H1 (cell line): ENCODE measurements around the gene SUPT7L. TPM values are rescaled to one million over a fixed set of nuclear protein-coding genes. Genes with fewer than 3 reads are reported as not detected.

ENCODE experiments used
- CTCF ChIA-PET: fragments of 300-600 bp; sonication (Branson Sonifier 250); formaldehyde crosslinking; loops from one replicate; lab custom pipeline; 2021; ENCODE audit not compliant: partially characterized antibody; lab: Charles Lee
- POLR2A ChIA-PET: fragments of 300-600 bp; sonication (Branson Sonifier 250); formaldehyde crosslinking; loops from one replicate; lab custom pipeline; 2021; ENCODE audit warnings: inconsistent platforms; ENCODE audit not compliant: partially characterized antibody; lab: Charles Lee
- DNase-seq, 2 experiments: peaks; one replicate each; pipeline versions ENCODE4 v3.0.0 to v3.0.0-alpha.2; 2010 to 2022; ENCODE audit warnings: low spot score in 2 of 2, low read depth in 1 of 2, mixed read lengths in 1 of 2
- FAIRE-seq: peaks from 2 replicates; lab custom pipeline; 2011; peaks lifted over from hg19 to GRCh38; lab: Jason Lieb, UNC
- H2AFZ ChIP-seq: 2 replicates; pipeline ENCODE4 v1.8.1; 2012; ENCODE audit warnings: low read length, inconsistent platforms
- H2AK5ac ChIP-seq: 2 replicates; pipeline ENCODE4 v1.6.1; 2013; ENCODE audit warnings: low read depth, low read length
- H2BK120ac ChIP-seq: replicated peaks from 2 replicates; pipeline ENCODE3; 2013; ENCODE audit warnings: low read depth, low read length, inconsistent platforms
- H2BK12ac ChIP-seq: 2 replicates; pipeline ENCODE4 v1.6.1; 2013; ENCODE audit warnings: low read depth, low read length
- H2BK15ac ChIP-seq: 2 replicates; pipeline ENCODE4 v1.6.1; 2013; ENCODE audit warnings: low read length
- H2BK20ac ChIP-seq: 2 replicates; pipeline ENCODE4 v1.6.1; 2013; ENCODE audit warnings: low read length
- H2BK5ac ChIP-seq: 2 replicates; pipeline ENCODE4 v1.6.1; 2013; ENCODE audit warnings: low read depth, low read length
- H3K14ac ChIP-seq: 2 replicates; pipeline ENCODE4 v1.6.1; 2013; ENCODE audit warnings: inconsistent platforms; ENCODE audit not compliant: insufficient read length
- H3K18ac ChIP-seq: 2 replicates; pipeline ENCODE4 v1.6.1; 2013; ENCODE audit warnings: low read length; ENCODE audit errors: extremely low read depth
- H3K23ac ChIP-seq: 2 replicates; pipeline ENCODE4 v1.6.1; 2013; ENCODE audit warnings: inconsistent platforms; ENCODE audit not compliant: insufficient read length
- H3K23me2 ChIP-seq: 2 replicates; pipeline ENCODE4 v1.6.1; 2013; ENCODE audit warnings: low read depth, low read length
- H3K27ac ChIP-seq: 2 replicates; pipeline ENCODE4 v1.6.1; 2011; ENCODE audit warnings: low read depth, low read length, inconsistent platforms
- H3K27me3 ChIP-seq, 4 experiments: replicated peaks in 1 of 4; 1 replicate in 1 of 4; 2 replicates in 3 of 4; pipeline versions ENCODE4 v1.6.1 to v1.8.1; 2011 to 2013; ENCODE audit warnings: low read length in 3 of 4, mild to moderate bottlenecking in 3 of 4, inconsistent platforms in 2 of 4, mixed read lengths in 2 of 4, moderate library complexity in 1 of 4; ENCODE audit not compliant: control insufficient read depth in 3 of 4, insufficient read depth in 3 of 4; ENCODE audit errors: extremely low read depth in 1 of 4
- H3K36me3 ChIP-seq, 4 experiments: 2 replicates each; pipeline versions ENCODE4 v1.6.1 to v1.8.1; 2011 to 2013; ENCODE audit warnings: mild to moderate bottlenecking in 4 of 4, low read length in 3 of 4, moderate library complexity in 2 of 4, control low read depth in 1 of 4, inconsistent platforms in 1 of 4; ENCODE audit not compliant: insufficient read depth in 4 of 4, control insufficient read depth in 2 of 4
- H3K4ac ChIP-seq: replicated peaks from 2 replicates; pipeline ENCODE3; 2013; ENCODE audit warnings: low read length, low read depth, mixed read lengths, inconsistent platforms; ENCODE audit not compliant: insufficient read length
- H3K4me1 ChIP-seq, 4 experiments: replicated peaks in 1 of 4; 1 replicate in 1 of 4; 2 replicates in 3 of 4; pipeline versions ENCODE4 v1.6.1 to v1.8.1; 2011 to 2013; ENCODE audit warnings: low read length in 3 of 4, inconsistent platforms in 2 of 4, mixed read lengths in 1 of 4; ENCODE audit not compliant: insufficient read depth in 4 of 4, control insufficient read depth in 3 of 4
- H3K4me2 ChIP-seq, 2 experiments: 2 replicates each; pipeline versions ENCODE4 v1.6.1 to v1.8.1; 2011 to 2013; ENCODE audit warnings: low read depth in 2 of 2, low read length in 2 of 2, control low read depth in 1 of 2, inconsistent platforms in 1 of 2, mild to moderate bottlenecking in 1 of 2; ENCODE audit not compliant: insufficient read depth in 1 of 2
- H3K4me3 ChIP-seq, 4 experiments: fragments of 200-600, 300-600 bp in 1 of 4; sonication (generic), shearing (Covaris generic), sonication (Bioruptor Twin) in 1 of 4; 2 replicates each; pipeline versions ENCODE4 v1.5.1 to v1.8.1; 2011 to 2016; ENCODE audit warnings: low read length in 4 of 4, low read depth in 3 of 4, control low read depth in 2 of 4, inconsistent platforms in 2 of 4, mild to moderate bottlenecking in 2 of 4, mixed read lengths in 1 of 4, moderate library complexity in 1 of 4; ENCODE audit not compliant: insufficient read depth in 2 of 4; ENCODE audit errors: extremely low read depth in 1 of 4
- H3K56ac ChIP-seq: replicated peaks from 2 replicates; pipeline ENCODE3; 2013; ENCODE audit warnings: low read depth, mild to moderate bottlenecking, mixed read lengths, low read length, inconsistent platforms; ENCODE audit not compliant: insufficient read length
- H3K79me1 ChIP-seq: 2 replicates; pipeline ENCODE4 v1.6.1; 2013; ENCODE audit warnings: low read depth, low read length, control low read depth
- H3K79me2 ChIP-seq, 2 experiments: 2 replicates each; pipeline versions ENCODE4 v1.6.1 to v1.8.1; 2012 to 2013; ENCODE audit warnings: low read length in 2 of 2, mild to moderate bottlenecking in 2 of 2, inconsistent platforms in 1 of 2; ENCODE audit not compliant: insufficient read depth in 2 of 2, control insufficient read depth in 1 of 2
- H3K9ac ChIP-seq, 4 experiments: replicated peaks in 1 of 4; 1 replicate in 1 of 4; 2 replicates in 3 of 4; pipeline versions ENCODE4 v1.6.1 to v1.8.1; 2011 to 2013; ENCODE audit warnings: low read depth in 3 of 4, low read length in 3 of 4, control low read depth in 2 of 4, mild to moderate bottlenecking in 2 of 4, moderate library complexity in 2 of 4, inconsistent platforms in 1 of 4; ENCODE audit errors: extremely low read depth in 1 of 4
- H3K9me3 ChIP-seq, 2 experiments: 2 replicates each; pipeline versions ENCODE4 v1.6.1 to v1.8.1; 2012 to 2013; ENCODE audit warnings: mild to moderate bottlenecking in 2 of 2, moderate library complexity in 2 of 2, control low read depth in 1 of 2, inconsistent platforms in 1 of 2, low read depth in 1 of 2, low read length in 1 of 2, mixed read lengths in 1 of 2; ENCODE audit not compliant: insufficient read depth in 2 of 2
- H4K20me1 ChIP-seq, 2 experiments: replicated peaks in 1 of 2; 2 replicates each; pipeline versions ENCODE3 to v1.8.1; 2011 to 2013; ENCODE audit warnings: inconsistent platforms in 2 of 2, low read length in 2 of 2, mild to moderate bottlenecking in 1 of 2; ENCODE audit not compliant: insufficient read depth in 2 of 2, control insufficient read depth in 1 of 2
- H4K5ac ChIP-seq: 2 replicates; pipeline ENCODE4 v1.6.1; 2013; ENCODE audit warnings: low read length, low read depth, mixed read lengths, inconsistent platforms; ENCODE audit not compliant: insufficient read length
- H4K8ac ChIP-seq: 2 replicates; pipeline ENCODE4 v1.8.0; 2013; ENCODE audit warnings: mild to moderate bottlenecking, moderate library complexity, low read length, inconsistent platforms; ENCODE audit not compliant: insufficient read depth; ENCODE audit errors: extremely low read depth
- H4K91ac ChIP-seq: replicated peaks from 2 replicates; pipeline ENCODE3; 2013; ENCODE audit warnings: low read length, mixed read lengths, inconsistent platforms; ENCODE audit not compliant: insufficient read length
- CTBP2 ChIP-seq: IDR thresholded peaks from 2 replicates; pipeline ENCODE4 v1.7.0; 2011; ENCODE audit warnings: borderline replicate concordance, mild to moderate bottlenecking, moderate library complexity, mixed read lengths, low read length; ENCODE audit not compliant: insufficient read depth, insufficient read length
- EGR1 ChIP-seq: IDR thresholded peaks from 2 replicates; pipeline ENCODE4 v1.6.1; 2011; ENCODE audit warnings: low read depth, low read length, borderline replicate concordance
- FOSL1 ChIP-seq: IDR thresholded peaks from 2 replicates; pipeline ENCODE4 v1.6.1; 2011; ENCODE audit warnings: mild to moderate bottlenecking, low read depth, low read length, moderate library complexity; ENCODE audit not compliant: insufficient read depth
- KDM5A ChIP-seq: fragments of 200-600 bp; IDR thresholded peaks from 2 replicates; pipeline ENCODE4 v1.7.1; 2012; ENCODE audit warnings: mild to moderate bottlenecking, low read length, inconsistent platforms, mixed read lengths
- MAFK ChIP-seq: IDR thresholded peaks from 2 replicates; pipeline ENCODE4 v1.6.1; 2012; ENCODE audit warnings: low read depth, mild to moderate bottlenecking, improper control_type of control experiment, low read length
- NRF1 ChIP-seq: IDR thresholded peaks from 2 replicates; pipeline ENCODE4 v1.6.1; 2011; ENCODE audit warnings: mild to moderate bottlenecking, low read depth, low read length, improper control_type of control experiment
- RFX5 ChIP-seq: IDR thresholded peaks from 2 replicates; pipeline ENCODE4 v1.6.1; 2011; ENCODE audit warnings: low read depth, low read length, improper control_type of control experiment, borderline replicate concordance
- RNF2 ChIP-seq: fragments of 200-900, 300-1000 bp; sonication (generic); IDR thresholded peaks from 2 replicates; pipeline ENCODE4 v1.7.1; 2016; ENCODE audit warnings: borderline replicate concordance, low read depth, mild to moderate bottlenecking, antibody characterized with exemption, low read length; ENCODE audit not compliant: poor library complexity, severe bottlenecking; ENCODE audit errors: missing control alignments
- SIN3A ChIP-seq, 2 experiments: IDR thresholded peaks in 1 of 2; conservative IDR thresholded peaks in 1 of 2; 2 replicates each; pipeline ENCODE4 v1.6.1; 2011 to 2012; ENCODE audit warnings: low read length in 2 of 2, improper control_type of control experiment in 1 of 2, low read depth in 1 of 2, mild to moderate bottlenecking in 1 of 2
- SRF ChIP-seq: IDR thresholded peaks from 2 replicates; pipeline ENCODE4 v1.6.1; 2011; ENCODE audit warnings: mild to moderate bottlenecking, low read depth, low read length, moderate library complexity
- TAF1 ChIP-seq: IDR thresholded peaks from 2 replicates; pipeline ENCODE4 v1.6.1; 2011; ENCODE audit warnings: mild to moderate bottlenecking, low read depth, low read length
- WGBS, 2 experiments: shearing (Covaris generic) in 1 of 2; methylation state at CpG; one replicate each; pipeline versions ENCODE4 v1.1.6 to v1.1.7; 2013 to 2015; ENCODE audit warnings: low lambda C conversion rate in 2 of 2, mixed read lengths in 2 of 2, inconsistent platforms in 1 of 2, low coverage in 1 of 2, missing lambda C conversion rate in 1 of 2; ENCODE audit not compliant: insufficient replicate concordance in 2 of 2, insufficient coverage in 1 of 2, insufficient read length in 1 of 2; ENCODE audit errors: extremely low coverage in 1 of 2, missing lambda C conversion rate in 1 of 2; 5-methylcytosine and 5-hydroxymethylcytosine counted together
- polyA plus RNA-seq, 7 experiments: library from polyadenylated mRNA; depleted of rRNA in 3 of 7; stranded (reverse) in 5 of 7; unstranded in 2 of 7; fragments of >200 nt in 5 of 7; fragments of 200-250 nt in 2 of 7; gene quantifications; 1 replicate in 5 of 7; 2 replicates in 1 of 7; 4 replicates in 1 of 7; pipeline versions ENCODE4 v1.2.1 to v1.2.3, GENCODE V29; 2011 to 2013; ENCODE audit warnings: missing spikeins in 2 of 7, mixed read lengths in 2 of 7
- total RNA-seq: library from RNA; stranded (reverse); fragmentation: NEBNext Ultra II Directional; extraction: Animal tissue kit (Norgen Biotek cat#: 25700); gene quantifications from 2 replicates; pipeline ENCODE4 v1.2.1, GENCODE V29; 2021
- TF ChIP-seq, protein P1 (sequence below): IDR thresholded peaks from 2 replicates; pipeline ENCODE4 v1.6.1; 2011; ENCODE audit warnings: low read length, improper control_type of control experiment

The SUPT7L gene
- total and polyA plus RNA-seq, 2 of the 8 experiments (the other 6 are each of a cell fraction or from before 2014, with no cell fraction given), result 22.2 to 26.6 TPM

DNA sequence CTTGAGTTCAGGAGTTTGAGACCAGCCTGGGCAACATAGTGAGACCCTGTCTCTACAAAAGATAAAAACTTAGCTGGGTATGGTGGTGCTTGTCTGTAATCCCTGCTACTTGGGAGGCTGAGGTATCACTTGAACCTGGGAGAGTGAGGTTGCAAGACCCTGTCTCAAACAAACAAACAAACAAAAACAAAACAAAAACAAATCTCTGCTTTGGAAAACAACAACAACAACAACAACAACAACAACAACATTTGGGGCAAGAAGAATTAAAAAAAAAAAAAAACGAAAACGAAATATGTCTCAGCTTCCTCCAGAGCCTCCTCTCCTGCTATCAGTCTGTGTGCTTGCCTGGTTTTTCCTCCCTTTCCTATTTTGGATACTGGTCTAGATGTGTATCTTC lies 17.2 kb upstream of the SUPT7L start:
- H3K4me3 ChIP-seq, result no peak overlapping the region
- peaks cover 0 to 1% (median 0%) of the 10 kb centered on the region in 4 experiments; a peak in 1 of 7 replicates for H3K27me3 ChIP-seq
- H3K4me1 ChIP-seq, result no peaks in the 10 kb centered on the region
- H4K91ac ChIP-seq, result no peak overlapping the region
- H3K9ac ChIP-seq, result no peak overlapping the region
- H4K20me1 ChIP-seq, result peaks cover 0 to 3% of the 10 kb centered on the region in 2 experiments
- WGBS, 2 experiments, result 63% methylated on average over 2 of the region's 2 CpGs; no CpG with 5 or more reads in 1 of the 2 experiments
- no peak overlapping the region for H3K14ac ChIP-seq
- H3K4me2 ChIP-seq, result no peak overlapping the region
- H3K27ac ChIP-seq, result no peak overlapping the region
- H2BK15ac ChIP-seq, result no peak overlapping the region
- H3K56ac ChIP-seq, result no peak overlapping the region
- TF ChIP-seq SRF (no peak), RFX5 (no peak), TAF1 (no peak), KDM5A (no peak), FOSL1 (no peak), CTBP2 (no peak), MAFK (no peak), RNF2 (no peak), SIN3A (conservative IDR thresholded peaks at IDR 0.05 in 1 of 2, IDR thresholded peaks at IDR 0.05 in 1 of 2; ENCODE audit: low read depth in 1 of 2, low read length in 2 of 2) (no peak), EGR1 (no peak), NRF1 (no peak)
- TF ChIP-seq, protein P1, sequence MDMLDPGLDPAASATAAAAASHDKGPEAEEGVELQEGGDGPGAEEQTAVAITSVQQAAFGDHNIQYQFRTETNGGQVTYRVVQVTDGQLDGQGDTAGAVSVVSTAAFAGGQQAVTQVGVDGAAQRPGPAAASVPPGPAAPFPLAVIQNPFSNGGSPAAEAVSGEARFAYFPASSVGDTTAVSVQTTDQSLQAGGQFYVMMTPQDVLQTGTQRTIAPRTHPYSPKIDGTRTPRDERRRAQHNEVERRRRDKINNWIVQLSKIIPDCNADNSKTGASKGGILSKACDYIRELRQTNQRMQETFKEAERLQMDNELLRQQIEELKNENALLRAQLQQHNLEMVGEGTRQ, result no peak
- no peak overlapping the region for H3K23ac ChIP-seq
- H4K8ac ChIP-seq, result no peak overlapping the region
- H3K23me2 ChIP-seq, result no peaks in the 10 kb centered on the region; the same call in 1 of the 2 replicates
- H3K18ac ChIP-seq, result no peak overlapping the region
- no peaks in the 10 kb centered on the region for H3K79me2 ChIP-seq
- H3K4ac ChIP-seq, result no peak overlapping the region
- no peak overlapping the region for H2BK120ac ChIP-seq
- H2AFZ ChIP-seq, result no peak overlapping the region
- no peaks in the 10 kb centered on the region for H3K79me1 ChIP-seq
- no peak overlapping the region for H2BK5ac ChIP-seq
- peaks cover 6 to 32% (median 21%) of the 10 kb centered on the region in 4 experiments for H3K36me3 ChIP-seq
- no peak overlapping the region for H2BK20ac ChIP-seq
- CTCF ChIA-PET, result interaction anchor here (0.6 to 4.1 kb wide), 6 partner anchors 9 to 242 kb away, joined by 3 to 34 read pairs (median 5); partner anchors contain the start of genes SLC4A1AP and SUPT7L
- H4K5ac ChIP-seq, result no peak overlapping the region
- H2AK5ac ChIP-seq, result no peak overlapping the region
- FAIRE-seq, result no peak
- POLR2A ChIA-PET, result interaction anchor here (0.8 to 1.2 kb wide), 2 partner anchors 11 to 12 kb away, joined by 3 read pairs; no protein-coding TSS in a partner anchor
- no peak overlapping the region for H2BK12ac ChIP-seq
- no peaks in the 10 kb centered on the region for H3K9me3 ChIP-seq
- no peak for DNase-seq
